GM10266 (cell line): ENCODE data around the gene EML6.

Source experiments
- DNase-seq: peaks from one replicate; pipeline ENCODE4 v3.0.0; 2012; ENCODE audit errors: extremely low spot score
- CTCF ChIP-seq: IDR thresholded peaks from 2 replicates; pipeline ENCODE4 v1.5.1; 2012; ENCODE audit warnings: mild to moderate bottlenecking, low read depth; ENCODE audit not compliant: control insufficient read depth, insufficient read depth; ENCODE audit errors: missing control alignments

Gene EML6

DNA sequence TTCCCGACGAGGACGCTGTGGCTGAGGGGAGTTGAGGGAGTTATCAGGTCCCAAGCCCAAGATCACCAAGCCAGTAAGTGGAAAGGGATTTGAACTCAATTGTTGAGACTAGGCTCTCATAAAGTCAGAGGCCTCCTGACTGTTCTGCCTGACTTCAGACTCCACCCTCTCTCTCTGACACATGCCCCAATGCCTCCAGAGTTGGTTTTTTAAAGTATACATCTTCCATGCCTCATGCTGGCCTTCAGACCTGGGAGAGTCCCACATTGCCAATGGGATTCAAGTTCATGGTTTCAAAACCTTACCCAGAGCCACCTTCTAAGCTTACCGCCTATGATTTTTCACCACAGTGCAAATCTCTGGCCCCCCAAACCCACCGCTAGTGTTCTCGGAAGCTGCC lies 226.0 kb downstream of the EML6 start:
- no peak for DNase-seq

DNA sequence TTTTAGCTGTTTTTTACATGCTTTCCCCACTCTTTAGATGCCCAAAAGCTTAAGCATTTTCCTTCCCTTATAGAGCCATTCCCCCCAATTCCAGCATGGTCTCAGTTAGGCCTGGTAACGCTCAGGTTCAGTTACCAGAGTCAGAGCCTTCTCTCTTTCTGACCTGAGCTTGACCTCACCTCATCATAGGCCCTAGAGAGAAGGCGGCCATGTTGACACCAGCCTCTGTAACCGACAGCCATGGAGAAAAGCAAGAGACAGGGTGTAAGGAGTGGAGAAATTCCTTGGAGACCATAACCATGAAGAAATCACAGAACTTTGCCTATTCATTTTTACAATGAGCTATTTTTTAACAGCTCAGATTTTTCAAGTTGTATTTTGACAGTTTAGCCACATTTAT lies 227.3 kb downstream of the EML6 start:
- no peak for TF ChIP-seq CTCF
- no peak for DNase-seq

More for the DNA sequence above, 226.0 kb downstream of the EML6 start:
- no peak for TF ChIP-seq CTCF

DNA sequence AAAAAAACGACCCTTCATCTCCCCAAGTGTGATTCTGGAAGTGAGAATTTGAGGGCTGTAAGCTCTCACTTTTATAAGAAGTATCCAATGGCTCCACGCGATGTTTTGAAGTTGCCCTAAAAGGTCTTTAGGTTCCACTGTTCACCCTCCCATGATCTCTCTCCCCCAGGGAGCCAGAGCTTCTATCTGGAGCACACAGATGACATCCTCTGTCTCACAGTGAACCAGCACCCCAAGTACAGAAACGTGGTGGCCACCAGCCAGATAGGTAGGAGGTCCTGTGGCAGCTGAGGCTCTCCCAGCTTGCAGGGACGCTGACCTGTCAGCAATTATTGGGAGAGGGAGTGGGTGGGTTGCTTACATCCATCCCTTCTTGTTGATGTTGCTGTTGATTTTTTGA lies 229.0 kb downstream of the EML6 start:
- no peak for TF ChIP-seq CTCF
- no peak for DNase-seq

DNA sequence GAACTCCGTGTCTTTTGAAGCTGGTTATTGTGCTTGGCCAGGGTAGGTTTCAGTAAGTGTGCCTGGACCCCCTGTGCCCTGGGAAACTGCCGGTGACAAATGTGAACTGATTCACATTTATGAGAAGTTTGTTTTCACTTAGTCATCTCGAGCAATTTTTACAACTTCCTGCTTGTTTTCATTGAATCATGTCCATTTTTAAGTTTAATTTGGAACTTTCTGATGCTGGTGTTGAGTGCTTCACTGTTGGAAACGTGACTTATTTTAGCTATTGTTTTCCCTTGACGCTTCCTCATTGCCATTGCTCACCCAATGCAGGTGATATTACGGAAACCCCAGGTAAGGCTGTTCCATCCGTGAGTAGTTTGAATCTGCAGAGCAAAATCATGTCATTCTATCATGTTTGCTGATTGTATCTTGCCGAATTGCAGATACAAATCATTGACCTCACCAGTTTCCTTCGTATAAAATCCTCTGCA lies 229.6 kb downstream of the EML6 start:
- no peak for DNase-seq
- no peak for TF ChIP-seq CTCF

DNA sequence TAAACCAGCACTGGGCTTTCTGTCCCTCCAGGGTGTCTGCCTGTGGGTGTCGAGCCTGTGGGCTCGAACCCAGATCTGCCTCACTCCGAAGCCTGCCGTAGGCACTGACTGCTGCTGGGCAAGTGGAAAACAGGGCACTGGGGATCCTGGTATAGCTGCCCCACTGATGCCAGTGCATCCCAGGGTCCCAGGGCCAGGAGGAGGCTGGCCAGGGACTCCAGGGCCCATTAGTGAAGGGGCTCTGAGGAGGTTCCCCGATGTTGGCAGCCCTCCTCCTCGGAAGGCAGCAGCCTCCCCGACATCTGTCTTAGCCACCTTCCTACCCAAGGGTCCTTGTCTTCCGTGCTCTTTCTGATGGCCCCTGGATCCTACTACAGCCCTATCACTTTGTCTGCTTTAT lies 230.7 kb downstream of the EML6 start:
- no peak for TF ChIP-seq CTCF
- DNase-seq, result no peak

GRCh38 chr2:54954705-54955357 lies 231.4 kb downstream of the EML6 start:
- TF ChIP-seq CTCF, result no peak
- no peak for DNase-seq

- no peak for DNase-seq
- TF ChIP-seq CTCF, result no peak
Measured at GRCh38 chr2:54955358-54956110, 232.1 kb downstream of the EML6 start.
